Measurements from ENCODE around the gene ERN1. TPM values are rescaled to one million over a fixed set of nuclear protein-coding genes. Genes with fewer than 3 reads are reported as not detected.

Gene ERN1
- total RNA-seq, 1 donor from 2014 or later: 30.9 TPM

- DNase-seq (ENCODE audit: low spot score) (no peak), ATAC-seq (no peak)
These were observed 63.2 kb downstream of the ERN1 start for GRCh38 chr17:64066716-64067115.

DNA sequence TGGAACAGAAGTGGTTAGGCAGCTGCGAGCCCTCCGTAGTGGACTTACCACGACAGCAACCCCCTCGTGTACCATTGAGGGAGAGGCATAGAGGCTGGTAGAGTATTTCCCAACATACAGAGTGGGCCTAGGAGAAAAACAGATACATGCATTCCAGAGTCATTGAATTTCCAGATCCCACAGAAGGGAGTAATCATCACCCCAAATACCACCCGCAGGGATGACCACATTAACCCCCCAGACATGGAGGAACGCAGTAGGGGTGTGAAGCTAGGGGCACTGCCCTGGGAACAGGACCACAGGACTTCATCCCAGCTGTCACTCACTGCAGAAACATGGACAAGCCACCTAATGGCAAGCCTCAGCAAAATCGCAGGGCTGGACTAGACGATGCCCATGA is 64.8 kb downstream of the ERN1 start:
- no peak for ATAC-seq
- no peak for DNase-seq (ENCODE audit: low spot score)

DNA sequence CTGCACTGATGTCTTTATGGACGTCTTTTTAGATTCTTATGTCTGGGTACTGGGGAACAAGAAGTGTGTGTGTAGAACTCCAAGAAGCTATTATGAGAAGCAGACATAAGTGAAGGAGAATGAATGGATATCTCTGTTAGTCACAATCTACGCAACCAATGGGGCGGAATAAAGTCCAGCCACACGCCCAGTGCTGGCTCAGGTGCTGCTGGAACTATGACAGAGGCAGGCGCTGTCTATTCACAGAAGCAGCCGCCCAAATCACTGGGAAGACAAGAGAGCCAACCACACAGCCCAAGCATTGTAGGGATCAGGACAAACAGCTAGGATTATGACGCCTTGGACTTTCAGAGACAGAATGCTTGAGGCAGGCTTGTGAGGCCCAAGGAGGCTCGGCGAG is 65.6 kb downstream of the ERN1 start:
- DNase-seq (ENCODE audit: low spot score) (peak; percentile 78), ATAC-seq (peak; percentile 92)

DNA sequence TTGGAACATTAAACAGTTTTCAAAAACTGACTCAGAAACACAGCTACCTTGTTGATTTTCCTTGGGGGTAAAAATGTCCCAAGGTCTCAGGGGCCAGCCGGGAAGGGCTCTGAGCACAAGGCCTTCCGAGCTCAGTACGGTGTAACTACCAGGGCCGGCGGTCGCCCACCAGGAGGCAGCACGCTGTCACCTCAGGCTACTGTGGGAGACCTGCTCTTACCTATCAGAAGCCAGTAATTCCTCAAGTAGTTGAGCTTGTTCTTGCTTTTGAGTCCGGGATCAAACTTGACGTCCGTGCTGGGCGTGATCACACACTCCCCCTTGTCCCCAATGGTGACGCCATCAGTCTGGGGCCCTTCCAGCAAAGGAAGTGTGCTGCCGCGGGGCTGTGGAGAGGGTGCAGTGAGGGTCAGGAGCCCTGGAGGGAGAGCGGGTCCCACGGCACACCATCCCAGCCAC is 66.1 kb downstream of the ERN1 start:
- ATAC-seq (peak; percentile 61), DNase-seq (ENCODE audit: low spot score) (no peak)

GRCh38 chr17:64063088-64063487 is 66.9 kb downstream of the ERN1 start:
- no peak for ATAC-seq
- no peak for DNase-seq (ENCODE audit: low spot score)

GRCh38 chr17:64061178-64061898 is 68.6 kb downstream of the ERN1 start:
- ATAC-seq: no peak
- no peak for DNase-seq (ENCODE audit: low spot score)

DNA sequence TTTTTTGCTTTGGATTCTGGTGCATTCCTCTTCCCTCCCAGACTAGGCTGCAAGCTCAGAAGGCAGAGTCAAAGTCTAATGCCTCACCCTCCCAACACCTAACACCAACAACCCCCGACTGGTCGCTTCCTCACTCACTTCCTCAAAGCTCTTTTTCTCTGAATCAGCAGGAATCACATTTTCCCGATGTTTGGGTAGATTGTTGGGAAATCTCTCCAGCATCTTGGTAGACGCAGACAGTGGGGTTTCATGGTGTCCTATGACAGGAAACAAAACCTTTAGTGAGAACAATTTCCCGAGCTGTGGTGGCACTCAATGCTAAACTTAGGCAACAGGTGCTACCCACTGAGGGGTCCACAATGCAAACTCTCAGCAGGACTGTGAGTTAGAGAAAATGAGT is 69.6 kb downstream of the ERN1 start:
- ATAC-seq: no peak

DNA sequence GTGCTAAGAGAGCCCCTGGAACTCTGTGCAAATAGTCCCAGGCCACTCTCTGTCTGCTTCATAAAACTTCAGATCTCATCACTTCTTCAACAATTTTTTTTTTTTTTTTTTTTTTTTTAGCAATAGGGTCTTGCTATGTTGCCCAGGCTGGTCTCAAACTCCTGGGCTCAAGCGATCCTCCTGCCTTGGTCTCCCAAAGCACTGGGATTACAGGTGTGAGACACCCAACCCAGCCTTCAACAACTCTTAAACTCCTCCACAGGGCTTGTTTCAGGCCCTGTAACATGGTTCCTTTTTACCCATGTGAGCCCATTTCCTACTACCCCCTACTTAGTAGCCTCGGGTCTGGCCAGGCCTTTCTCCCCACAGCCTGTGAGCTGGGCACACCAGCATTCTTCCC is 70.2 kb downstream of the ERN1 start:
- DNase-seq (ENCODE audit: low spot score): no peak
- ATAC-seq: no peak

More for the DNA sequence above, 69.6 kb downstream of the ERN1 start:
- DNase-seq (ENCODE audit: low spot score): no peak

DNA sequence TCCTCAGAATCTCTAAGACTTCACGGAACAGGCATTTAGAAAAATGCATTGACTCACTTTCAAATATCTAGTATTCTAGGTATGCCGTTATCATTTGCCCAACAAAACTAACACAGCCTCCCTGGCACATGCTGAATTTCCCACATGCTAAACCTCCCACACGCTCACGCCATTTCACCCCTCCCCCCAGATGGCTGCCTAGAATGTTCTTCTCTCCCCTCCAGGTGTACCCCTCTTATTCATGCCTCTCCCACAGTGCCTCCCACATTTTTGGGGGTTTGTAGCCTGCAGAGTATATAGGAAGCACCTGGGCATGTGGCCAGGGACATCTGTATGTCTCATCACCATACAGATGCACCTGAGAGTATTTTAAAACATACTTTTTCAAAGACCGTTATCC is 71.3 kb downstream of the ERN1 start:
- ATAC-seq: peak; percentile 37
- no peak for DNase-seq (ENCODE audit: low spot score)

GRCh38 chr17:64057701-64058263 is 72.2 kb downstream of the ERN1 start:
- DNase-seq (ENCODE audit: low spot score): no peak
- peak; percentile 69 for ATAC-seq

GRCh38 chr17:64056269-64057005 is 73.5 kb downstream of the ERN1 start:
- DNase-seq (ENCODE audit: low spot score) (no peak), ATAC-seq (peak; percentile 32)

- DNase-seq (ENCODE audit: low spot score): no peak
- no peak for ATAC-seq
These were observed 74.5 kb downstream of the ERN1 start for GRCh38 chr17:64055183-64056142.

DNA sequence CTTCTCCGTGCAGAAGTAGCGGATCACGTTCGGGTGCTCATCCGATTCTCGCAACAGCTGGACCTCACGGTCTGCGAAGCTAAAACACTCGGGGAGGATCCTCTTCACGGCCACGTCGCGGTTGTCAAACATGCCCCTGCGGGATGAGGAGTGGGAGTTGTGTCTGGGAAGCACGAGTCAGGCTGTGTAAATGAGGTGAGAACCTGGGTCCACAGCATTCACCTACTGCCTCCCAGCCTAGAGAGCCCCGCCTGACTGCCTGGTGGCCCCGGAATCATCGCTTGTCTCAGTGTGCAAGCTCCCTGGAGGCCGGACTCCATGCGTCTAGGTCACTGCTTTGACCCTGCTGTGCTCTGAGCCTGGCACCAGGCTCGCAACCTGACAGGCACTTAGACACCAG is 75.6 kb downstream of the ERN1 start:
- ATAC-seq: no peak
- DNase-seq (ENCODE audit: low spot score): no peak

- no peak for ATAC-seq
- no peak for DNase-seq (ENCODE audit: low spot score)
These were observed 76.8 kb downstream of the ERN1 start for GRCh38 chr17:64053101-64053500.

- ATAC-seq (no peak), DNase-seq (ENCODE audit: low spot score) (no peak)
These were observed 78.8 kb downstream of the ERN1 start for GRCh38 chr17:64051153-64051552.

- ATAC-seq: no peak
- no peak for DNase-seq (ENCODE audit: low spot score)
These were observed 81.1 kb downstream of the ERN1 start for GRCh38 chr17:64048805-64049204.

DNA sequence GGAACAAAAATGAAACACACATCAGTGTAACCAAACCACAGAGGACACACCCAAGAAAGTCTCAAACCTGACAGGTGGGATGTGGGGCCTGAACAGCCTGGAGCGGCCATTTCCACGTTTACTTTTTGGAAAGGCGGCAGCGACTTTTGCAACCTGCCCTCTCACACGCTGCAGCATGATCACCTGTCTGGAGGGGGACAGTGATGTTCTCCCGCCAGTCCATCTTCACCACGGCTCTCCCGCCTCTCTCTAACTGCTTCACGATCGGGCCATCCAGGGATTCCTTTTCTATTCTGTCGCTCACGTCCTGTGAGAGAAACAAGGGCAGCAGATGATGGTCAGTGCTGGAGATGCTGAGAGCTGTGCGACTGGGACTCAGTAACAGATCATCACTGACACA is 84.8 kb downstream of the ERN1 start:
- DNase-seq (ENCODE audit: low spot score) (no peak), ATAC-seq (no peak)

DNA sequence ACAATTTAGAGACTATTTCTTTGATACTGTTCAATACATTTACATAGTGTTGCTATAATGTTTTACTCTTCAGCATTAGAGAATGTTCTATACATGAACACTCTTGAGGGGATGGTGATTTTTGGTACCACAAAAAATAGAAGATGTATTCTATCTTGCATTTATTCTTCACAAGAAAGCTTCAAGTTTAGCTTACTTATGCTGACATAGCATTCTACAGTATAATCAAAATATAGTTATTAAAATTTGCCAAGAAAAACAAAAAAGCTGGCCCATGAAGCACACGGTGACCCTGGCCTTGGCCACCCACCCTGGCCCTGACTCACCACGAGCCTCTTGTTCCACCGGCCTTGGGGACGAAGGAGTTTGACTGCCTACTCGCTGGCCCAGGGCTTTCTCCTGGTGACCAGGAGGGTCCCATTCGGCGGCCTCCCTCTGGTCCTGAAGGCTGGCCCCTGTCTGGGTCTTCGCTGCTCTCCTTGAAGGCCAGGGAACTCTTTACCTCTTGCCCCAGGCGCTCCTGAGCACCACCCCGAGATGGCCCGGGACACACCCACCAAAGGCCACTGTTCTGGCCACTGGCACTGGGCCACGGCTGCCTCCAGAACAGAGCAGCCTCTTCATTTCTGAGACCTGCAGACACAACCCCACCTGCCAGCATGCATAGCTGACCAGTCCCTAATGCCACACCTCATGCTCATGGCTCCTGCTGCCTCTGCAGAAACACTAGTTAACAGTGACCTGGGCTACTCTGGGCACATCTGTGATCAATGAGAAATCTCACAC is 87.1 kb downstream of the ERN1 start:
- peak; percentile 9 for ATAC-seq

GRCh38 chr17:64041912-64042311 is 88.0 kb downstream of the ERN1 start:
- ATAC-seq (no peak), DNase-seq (ENCODE audit: low spot score) (no peak)

More for the DNA sequence above, 87.1 kb downstream of the ERN1 start:
- DNase-seq (ENCODE audit: low spot score): no peak

GRCh38 chr17:64040206-64040605 is 89.7 kb downstream of the ERN1 start:
- DNase-seq (ENCODE audit: low spot score): no peak
- peak; percentile 32 for ATAC-seq

Data from left lobe of liver (tissue), 2 donors.